Keratinocyte (primary cell): ENCODE results near the gene FAM237A. TPM values are rescaled to one million over a fixed set of nuclear protein-coding genes. Genes with fewer than 3 reads are reported as not detected.

Source experiments
- DNase-seq: peaks from one replicate; pipeline ENCODE4 v3.0.0-alpha.2; 2011; ENCODE audit warnings: low read depth, missing footprints, low spot score
- FAIRE-seq: peaks from 2 replicates; lab custom pipeline; 2011; peaks lifted over from hg19 to GRCh38; lab: Jason Lieb, UNC
- H2AFZ ChIP-seq: 2 replicates; pipeline ENCODE4 v1.6.0; 2012; ENCODE audit warnings: low read length, control low read depth, inconsistent platforms; ENCODE audit not compliant: control insufficient read depth
- H3K27ac ChIP-seq: 2 replicates; pipeline ENCODE4 v1.5.1; 2011; ENCODE audit warnings: low read length; ENCODE audit not compliant: control insufficient read depth, insufficient read depth
- H3K27me3 ChIP-seq: 3 replicates; pipeline ENCODE4 v1.6.0; 2011; ENCODE audit warnings: low read length; ENCODE audit not compliant: control insufficient read depth, insufficient read depth; ENCODE audit errors: extremely low read depth
- H3K36me3 ChIP-seq, 2 experiments: 2 replicates in 1 of 2; 3 replicates in 1 of 2; pipeline ENCODE4 v1.5.1; 2011; ENCODE audit warnings: low read length in 2 of 2, mild to moderate bottlenecking in 1 of 2; ENCODE audit not compliant: control insufficient read depth in 2 of 2, insufficient read depth in 2 of 2; ENCODE audit errors: extremely low read depth in 1 of 2
- H3K4me1 ChIP-seq: 3 replicates; pipeline ENCODE4 v1.5.1; 2011; ENCODE audit warnings: low read length; ENCODE audit not compliant: control insufficient read depth, insufficient read depth; ENCODE audit errors: extremely low read depth
- H3K4me2 ChIP-seq: 3 replicates; pipeline ENCODE4 v1.6.0; 2011; ENCODE audit warnings: low read depth, low read length; ENCODE audit not compliant: control insufficient read depth, insufficient read depth; ENCODE audit errors: extremely low read depth
- H3K4me3 ChIP-seq, 3 experiments: fragments of 200-600 bp in 1 of 3; sonication (generic) in 1 of 3; 2 replicates in 2 of 3; 3 replicates in 1 of 3; pipeline ENCODE4 v1.5.1; 2011 to 2016; ENCODE audit warnings: low read length in 3 of 3, mild to moderate bottlenecking in 3 of 3, control low read depth in 2 of 3, inconsistent platforms in 1 of 3, low read depth in 1 of 3, mixed read lengths in 1 of 3, mixed run types in 1 of 3, moderate library complexity in 1 of 3; ENCODE audit not compliant: control insufficient read depth in 2 of 3, insufficient read depth in 2 of 3; ENCODE audit errors: extremely low read depth in 1 of 3
- H3K79me2 ChIP-seq: 2 replicates; pipeline ENCODE4 v1.6.0; 2012; ENCODE audit warnings: low read length; ENCODE audit not compliant: control insufficient read depth, insufficient read depth
- H3K9ac ChIP-seq: 3 replicates; pipeline ENCODE4 v1.6.0; 2011; ENCODE audit warnings: low read length; ENCODE audit not compliant: control insufficient read depth, insufficient read depth; ENCODE audit errors: extremely low read depth
- H3K9me1 ChIP-seq: 3 replicates; pipeline ENCODE4 v1.6.0; 2011; ENCODE audit warnings: low read length; ENCODE audit not compliant: control insufficient read depth, insufficient read depth; ENCODE audit errors: extremely low read depth
- H3K9me3 ChIP-seq: 2 replicates; pipeline ENCODE4 v1.5.1; 2012; ENCODE audit warnings: low read depth, low read length; ENCODE audit not compliant: control insufficient read depth
- H4K20me1 ChIP-seq: 3 replicates; pipeline ENCODE4 v1.6.0; 2011; ENCODE audit warnings: low read length; ENCODE audit not compliant: control insufficient read depth, insufficient read depth; ENCODE audit errors: extremely low read depth
- EZH2 ChIP-seq: IDR thresholded peaks from one replicate; pipeline ENCODE4 v1.6.1; 2012; ENCODE audit warnings: inconsistent platforms, mild to moderate bottlenecking, low read length, moderate library complexity
- dilution Hi-C: fragments of 300-500 bp; cut with MboI; formaldehyde crosslinking; loops from one replicate; pipeline ENCODE4 v1.7.0; 2020; ENCODE audit warnings: low sequenced_read_pairs; ENCODE audit not compliant: extremely low pct_ligation_motif_present
- polyA plus RNA-seq, 5 experiments: library from polyadenylated mRNA; depleted of rRNA in 3 of 5; stranded (reverse) in 3 of 5; stranded (forward) in 1 of 5; unstranded in 1 of 5; fragments of >200 nt; gene quantifications; 1 replicate in 1 of 5; 2 replicates in 3 of 5; 3 replicates in 1 of 5; pipeline versions ENCODE4 v1.2.1 to v1.2.3, GENCODE V29; 2011 to 2012; ENCODE audit warnings: missing spikeins in 2 of 5, low read depth in 1 of 5, low replicate concordance in 1 of 5
- TF ChIP-seq, protein P1 (sequence below), 3 experiments: IDR thresholded peaks in 1 of 3; conservative IDR thresholded peaks in 1 of 3; optimal IDR thresholded peaks in 1 of 3; 2 replicates in 2 of 3; 3 replicates in 1 of 3; pipeline versions ENCODE3 to v1.5.1; 2011; ENCODE audit warnings: low read length in 3 of 3, mild to moderate bottlenecking in 3 of 3, moderate library complexity in 2 of 3, control low read depth in 1 of 3, inconsistent platforms in 1 of 3; ENCODE audit not compliant: insufficient read depth in 2 of 3; ENCODE audit errors: extremely low read depth in 1 of 3

FAM237A gene
- polyA plus RNA-seq, 1 donor (not counting 4 experiments of a cell fraction or from before 2014, with no cell fraction given) = not detected

DNA sequence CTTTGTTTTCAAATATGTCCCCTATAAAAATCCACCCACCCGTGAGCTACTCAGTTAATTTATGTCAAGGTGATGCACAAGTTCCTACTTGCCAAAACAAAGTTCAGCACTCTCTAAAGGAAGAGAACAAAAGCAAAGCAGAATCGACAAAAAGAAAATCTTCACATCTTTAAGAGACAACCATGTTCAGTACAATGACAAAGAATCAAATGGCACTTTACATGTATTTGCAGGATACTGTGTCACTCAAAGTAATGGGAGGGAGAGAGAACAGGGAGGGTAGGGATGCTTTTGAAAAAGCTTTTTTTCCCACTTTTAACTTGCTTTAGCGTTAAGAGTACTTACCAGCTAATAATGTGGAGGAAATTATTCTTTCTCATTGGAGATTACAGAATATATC lies 39.0 kb upstream of the FAM237A start:
- no peaks in the 10 kb centered on the region for H3K9me3 ChIP-seq
- H3K27ac ChIP-seq = no peak overlapping the region
- no peak for FAIRE-seq
- no peak overlapping the region for H3K9ac ChIP-seq
- H3K4me3 ChIP-seq = no peak overlapping the region
- dilution Hi-C loops = no loop called here
- H3K9me1 ChIP-seq = no peaks in the 10 kb centered on the region
- no peaks in the 10 kb centered on the region for H4K20me1 ChIP-seq
- no peak overlapping the region for H3K4me2 ChIP-seq
- H3K36me3 ChIP-seq = no peaks in the 10 kb centered on the region
- TF ChIP-seq EZH2 = no peak
- TF ChIP-seq, protein P1, sequence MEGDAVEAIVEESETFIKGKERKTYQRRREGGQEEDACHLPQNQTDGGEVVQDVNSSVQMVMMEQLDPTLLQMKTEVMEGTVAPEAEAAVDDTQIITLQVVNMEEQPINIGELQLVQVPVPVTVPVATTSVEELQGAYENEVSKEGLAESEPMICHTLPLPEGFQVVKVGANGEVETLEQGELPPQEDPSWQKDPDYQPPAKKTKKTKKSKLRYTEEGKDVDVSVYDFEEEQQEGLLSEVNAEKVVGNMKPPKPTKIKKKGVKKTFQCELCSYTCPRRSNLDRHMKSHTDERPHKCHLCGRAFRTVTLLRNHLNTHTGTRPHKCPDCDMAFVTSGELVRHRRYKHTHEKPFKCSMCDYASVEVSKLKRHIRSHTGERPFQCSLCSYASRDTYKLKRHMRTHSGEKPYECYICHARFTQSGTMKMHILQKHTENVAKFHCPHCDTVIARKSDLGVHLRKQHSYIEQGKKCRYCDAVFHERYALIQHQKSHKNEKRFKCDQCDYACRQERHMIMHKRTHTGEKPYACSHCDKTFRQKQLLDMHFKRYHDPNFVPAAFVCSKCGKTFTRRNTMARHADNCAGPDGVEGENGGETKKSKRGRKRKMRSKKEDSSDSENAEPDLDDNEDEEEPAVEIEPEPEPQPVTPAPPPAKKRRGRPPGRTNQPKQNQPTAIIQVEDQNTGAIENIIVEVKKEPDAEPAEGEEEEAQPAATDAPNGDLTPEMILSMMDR (optimal IDR thresholded peaks at IDR 0.05 in 1 of 3, IDR thresholded peaks at IDR 0.05 in 1 of 3, conservative IDR thresholded peaks at IDR 0.05 in 1 of 3; ENCODE audit: extremely low read depth in 1 of 3, insufficient read depth in 2 of 3, low read length in 3 of 3) = no peak
- DNase-seq = no peak
- H3K4me1 ChIP-seq = no peaks in the 10 kb centered on the region
- H3K79me2 ChIP-seq = no peaks in the 10 kb centered on the region
- H3K27me3 ChIP-seq = no peaks in the 10 kb centered on the region
- H2AFZ ChIP-seq = peak overlapping the region; percentile 61

DNA sequence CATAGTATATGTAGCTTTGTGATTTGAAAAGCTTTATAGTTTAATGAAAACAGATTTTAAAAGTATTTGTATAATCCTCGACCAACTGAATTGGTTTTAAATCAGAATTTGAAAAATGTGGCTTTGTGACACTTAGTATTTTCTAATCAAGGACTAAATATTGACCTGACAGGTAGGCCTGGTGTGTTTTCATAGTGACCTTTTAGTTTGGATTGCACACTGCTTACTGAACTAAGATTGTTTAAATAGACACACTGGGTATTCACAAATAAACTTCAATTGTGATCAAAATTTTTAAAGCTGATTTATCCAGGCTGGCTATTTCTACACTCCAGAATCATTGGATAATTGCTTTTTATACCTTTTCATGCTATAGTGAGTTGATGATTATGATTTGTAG lies 31.8 kb upstream of the FAM237A start:
- Histone ChIP-seq H3K4me2 (no peak overlapping the region), H3K4me3 (no peak overlapping the region), H3K9me3 (no peaks in the 10 kb centered on the region), H3K27me3 (no peaks in the 10 kb centered on the region), H3K27ac (peak overlapping the region; percentile 84), H3K9me1 (no peaks in the 10 kb centered on the region), H3K4me1 (peaks cover 20% of the 10 kb centered on the region), H3K79me2 (no peaks in the 10 kb centered on the region), H4K20me1 (no peaks in the 10 kb centered on the region), H3K36me3 (no peaks in the 10 kb centered on the region), H2AFZ (no peak overlapping the region), H3K9ac (no peak overlapping the region)
- TF ChIP-seq EZH2 = no peak
- TF ChIP-seq, protein P1 (optimal IDR thresholded peaks at IDR 0.05 in 1 of 3, IDR thresholded peaks at IDR 0.05 in 1 of 3, conservative IDR thresholded peaks at IDR 0.05 in 1 of 3; ENCODE audit: extremely low read depth in 1 of 3, insufficient read depth in 2 of 3, low read length in 3 of 3) = no peak
- no peak for FAIRE-seq
- DNase-seq = no peak
- dilution Hi-C loops = no loop called here
